NOMO-1 (cell line): ENCODE measurements around the gene RPTOR.

Experiments used
- DNase-seq, 2 experiments: peaks; one replicate each; lab custom pipeline; 2025; ENCODE audit not compliant: unreplicated experiment in 2 of 2; lab: John Stamatoyannopoulos, UW

The RPTOR gene

GRCh38 chr17:80913928-80914821 lies 369.5 kb downstream of the RPTOR start:
- DNase-seq = no peak

- DNase-seq = no peak
Measured at GRCh38 chr17:80916246-80916645, 371.6 kb downstream of the RPTOR start.

- no peak for DNase-seq
Measured at GRCh38 chr17:80917716-80918560, 373.3 kb downstream of the RPTOR start.

GRCh38 chr17:80918731-80919130 lies 374.1 kb downstream of the RPTOR start:
- no peak for DNase-seq

GRCh38 chr17:80919331-80920311 lies 375.0 kb downstream of the RPTOR start:
- DNase-seq = no peak

- no peak for DNase-seq
Measured at GRCh38 chr17:80920441-80920840, 375.8 kb downstream of the RPTOR start.

- no peak for DNase-seq
Measured at GRCh38 chr17:80921159-80921558, 376.5 kb downstream of the RPTOR start.

- DNase-seq = no peak
Measured at GRCh38 chr17:80921741-80922579, 377.3 kb downstream of the RPTOR start.

- DNase-seq = no peak
Measured at GRCh38 chr17:80922580-80923160, 378.0 kb downstream of the RPTOR start.

- DNase-seq = no peak
Measured at GRCh38 chr17:80923211-80924110, 378.8 kb downstream of the RPTOR start.

GRCh38 chr17:80924111-80924806 lies 379.6 kb downstream of the RPTOR start:
- no peak for DNase-seq

- no peak for DNase-seq
Measured at GRCh38 chr17:80924807-80925610, 380.4 kb downstream of the RPTOR start.

GRCh38 chr17:80925688-80926335 lies 381.2 kb downstream of the RPTOR start:
- no peak for DNase-seq

GRCh38 chr17:80926591-80927250 lies 382.1 kb downstream of the RPTOR start:
- DNase-seq = no peak

- DNase-seq = no peak
Measured at GRCh38 chr17:80927791-80928216, 383.2 kb downstream of the RPTOR start.

- DNase-seq = no peak
Measured at GRCh38 chr17:80929449-80929848, 384.8 kb downstream of the RPTOR start.
